A549 treated with GW870086 at 1 μM for 4 hours (cell line): ENCODE measurements around the gene HLA-E. TPM values are rescaled to one million over a fixed set of nuclear protein-coding genes. Genes with fewer than 3 reads are reported as not detected.

Experiments
- total RNA-seq: library from RNA; stranded (reverse); fragments of 200-300 nt; extraction: Qiagen RNA extraction; gene quantifications from 5 replicates; pipeline ENCODE4 v1.2.3, GENCODE V29; 2022; ENCODE audit warnings: low read depth

Gene HLA-E
- 60.5 to 67.0 TPM (median 61.0 TPM) in 5 replicates for total RNA-seq

DNA sequence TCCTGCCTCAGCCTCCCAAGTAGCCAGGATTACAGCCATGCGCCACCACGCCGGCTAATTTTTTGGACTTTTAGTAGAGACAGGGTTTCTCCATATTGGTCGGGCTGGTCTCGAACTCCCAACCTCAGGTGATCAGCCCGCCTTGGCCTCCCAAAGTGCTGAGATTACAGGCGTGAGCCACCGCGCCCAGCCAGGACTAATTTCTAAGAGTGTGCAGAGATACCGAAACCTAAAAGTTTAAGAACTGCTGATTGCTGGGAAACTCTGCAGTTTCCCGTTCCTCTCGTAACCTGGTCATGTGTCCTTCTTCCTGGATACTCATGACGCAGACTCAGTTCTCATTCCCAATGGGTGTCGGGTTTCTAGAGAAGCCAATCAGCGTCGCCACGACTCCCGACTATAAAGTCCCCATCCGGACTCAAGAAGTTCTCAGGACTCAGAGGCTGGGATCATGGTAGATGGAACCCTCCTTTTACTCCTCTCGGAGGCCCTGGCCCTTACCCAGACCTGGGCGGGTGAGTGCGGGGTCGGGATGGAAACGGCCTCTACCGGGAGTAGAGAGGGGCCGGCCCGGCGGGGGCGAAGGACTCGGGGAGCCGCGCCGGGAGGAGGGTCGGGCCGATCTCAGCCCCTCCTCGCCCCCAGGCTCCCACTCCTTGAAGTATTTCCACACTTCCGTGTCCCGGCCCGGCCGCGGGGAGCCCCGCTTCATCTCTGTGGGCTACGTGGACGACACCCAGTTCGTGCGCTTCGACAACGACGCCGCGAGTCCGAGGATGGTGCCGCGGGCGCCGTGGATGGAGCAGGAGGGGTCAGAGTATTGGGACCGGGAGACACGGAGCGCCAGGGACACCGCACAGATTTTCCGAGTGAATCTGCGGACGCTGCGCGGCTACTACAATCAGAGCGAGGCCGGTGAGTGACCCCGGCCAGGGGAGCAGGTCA lies at the start of gene HLA-E:
TSS of gene HLA-E (plus strand) at position 429 of the 945 bp plus-strand sequence. CDS start at position 452, 23 bp downstream.

Other genes with a start within 250 kb of the HLA-E start
- 6.6 to 8.1 TPM (median 7.5 TPM) in 5 replicates for gene TRIM39, start 162.6 kb upstream of the HLA-E start, total RNA-seq
- 60.1 to 74.0 TPM (median 65.1 TPM) in 5 replicates for gene RPP21, start 144.4 kb upstream of the HLA-E start, total RNA-seq
- gene GNL1, start 67.0 kb downstream of the HLA-E start, total RNA-seq = 26.4 to 35.9 TPM (median 35.3 TPM) in 5 replicates
- 15.3 to 16.8 TPM (median 16.2 TPM) in 5 replicates for gene PRR3, start 67.8 kb downstream of the HLA-E start, total RNA-seq
- 46.8 to 53.5 TPM (median 48.8 TPM) in 5 replicates for gene ABCF1, start 81.9 kb downstream of the HLA-E start, total RNA-seq
- gene PPP1R10, start 127.7 kb downstream of the HLA-E start, total RNA-seq = 28.2 to 45.7 TPM (median 30.2 TPM) in 5 replicates
- 68.5 to 99.0 TPM (median 70.9 TPM) in 5 replicates for gene MRPS18B, start 128.3 kb downstream of the HLA-E start, total RNA-seq
- 4.4 to 6.1 TPM (median 5.5 TPM) in 5 replicates for gene ATAT1, start 137.4 kb downstream of the HLA-E start, total RNA-seq
- 9.9 to 15.6 TPM (median 13.1 TPM) in 5 replicates for gene C6orf136, start 157.6 kb downstream of the HLA-E start, total RNA-seq
- 25.2 to 28.6 TPM (median 27.3 TPM) in 5 replicates for gene DHX16, start 183.5 kb downstream of the HLA-E start, total RNA-seq
- 41.1 to 45.8 TPM (median 42.7 TPM) in 5 replicates for gene PPP1R18, start 197.1 kb downstream of the HLA-E start, total RNA-seq
- gene NRM, start 201.5 kb downstream of the HLA-E start, total RNA-seq = 20.5 to 30.6 TPM (median 26.1 TPM) in 5 replicates
- 14.8 to 21.4 TPM (median 16.4 TPM) in 5 replicates for gene MDC1, start 227.8 kb downstream of the HLA-E start, total RNA-seq
- 773 to 946 TPM (median 885 TPM) in 5 replicates for gene TUBB, start 230.8 kb downstream of the HLA-E start, total RNA-seq